ENCODE results near the gene ICAM1. TPM values are rescaled to one million over a fixed set of nuclear protein-coding genes. Genes with fewer than 3 reads are reported as not detected.

Gene ICAM1
- total and polyA plus RNA-seq, 2 of the 13 experiments (the other 11 are each of a cell fraction or from before 2014, with no cell fraction given), result 37.9 to 98.4 TPM

DNA sequence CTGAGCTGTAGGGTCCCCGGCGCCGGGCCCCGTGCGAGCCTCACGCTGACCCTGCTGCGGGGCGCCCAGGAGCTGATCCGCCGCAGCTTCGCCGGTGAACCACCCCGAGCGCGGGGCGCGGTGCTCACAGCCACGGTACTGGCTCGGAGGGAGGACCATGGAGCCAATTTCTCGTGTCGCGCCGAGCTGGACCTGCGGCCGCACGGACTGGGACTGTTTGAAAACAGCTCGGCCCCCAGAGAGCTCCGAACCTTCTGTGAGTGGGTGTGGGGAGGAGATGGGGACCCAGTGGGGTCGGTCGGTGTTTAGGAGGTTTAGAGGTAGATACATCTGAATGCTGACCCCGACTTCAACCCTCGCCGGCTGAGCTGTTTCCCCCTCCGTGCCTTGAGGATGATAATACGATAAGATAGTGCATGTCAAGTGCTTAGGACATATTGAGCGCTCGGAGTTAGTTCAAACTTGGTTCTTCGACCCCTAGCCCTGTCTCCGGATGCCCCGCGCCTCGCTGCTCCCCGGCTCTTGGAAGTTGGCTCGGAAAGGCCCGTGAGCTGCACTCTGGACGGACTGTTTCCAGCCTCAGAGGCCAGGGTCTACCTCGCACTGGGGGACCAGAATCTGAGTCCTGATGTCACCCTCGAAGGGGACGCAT lies 20.8 kb downstream of the ICAM1 start:
- in situ Hi-C loops (cut with HindIII; ENCODE audit: extremely low pct_ligation_motif_present, low pct_unique_long_range_greater_than_20kb), result no loop called here
- H3K27me3 ChIP-seq (ENCODE audit: control insufficient read depth in 1 of 2, insufficient read depth in 2 of 2, low read length in 2 of 2), result peaks cover 0 to 20% of the 10 kb centered on the region in 2 experiments; a peak in 3 of 5 replicates
- no TSS peak for BruUV-seq (replicated peaks)
- ChIA-PET CTCF (ENCODE audit: low intra/inter-chr PET ratio, low total read pairs) (no interaction called here), POLR2A (interaction anchor here (0.6 to 7.3 kb wide), 7 partner anchors 11 to 97 kb away, joined by 3 to 149 read pairs (median 4); partner anchors contain the start of genes ICAM1, RAVER1 and TYK2)
- FAIRE-seq (no peak), ATAC-seq (peak; percentile 1), DNase-seq (ENCODE audit: low spot score) (no peak)
- intact Hi-C loops (cut with micrococcal nuclease; ENCODE audit: unreplicated experiment), result loop anchor here (2.0 kb wide), 1 partner anchor 41 kb away; the partner anchor contains the start of gene RAVER1
- no peaks in the 10 kb centered on the region for H3K79me2 ChIP-seq (ENCODE audit: insufficient read depth, low read length)
- no peaks in the 10 kb centered on the region for H4K20me1 ChIP-seq (ENCODE audit: insufficient read depth, low read length)
- peak overlapping the region; percentile 52 to 79 (median 62) for H3K4me3 ChIP-seq (replicated peaks in 1 of 3; ENCODE audit: insufficient read depth in 1 of 3, low read depth in 2 of 3, low read length in 3 of 3)
- peaks cover 70% of the 10 kb centered on the region for H3K4me1 ChIP-seq (ENCODE audit: insufficient read depth, low read length)
- H3K9me3 ChIP-seq (ENCODE audit: low read length), result no peaks in the 10 kb centered on the region
- no peak overlapping the region for H2AFZ ChIP-seq (ENCODE audit: low read length)
- H3K4me2 ChIP-seq (ENCODE audit: low read depth, low read length), result peak overlapping the region; percentile 97
- WGBS (ENCODE audit: low lambda C conversion rate), result 0% methylated on average over 3 of the region's 49 CpGs
- peak overlapping the region; percentile 31; the same call in 1 of the 2 replicates for H3K9ac ChIP-seq (ENCODE audit: insufficient read depth, low read depth, low read length)
- H3K36me3 ChIP-seq (replicated peaks in 1 of 2; ENCODE audit: control insufficient read depth in 1 of 2, insufficient read depth in 2 of 2, low read length in 2 of 2), result no peaks in the 10 kb centered on the region
- H3K27ac ChIP-seq (ENCODE audit: extremely low read length, insufficient read depth, low read length), result no peak overlapping the region
- TF ChIP-seq ZNF431 (CRISPR knock-in tag; IDR thresholded peaks at IDR 0.05; ENCODE audit: borderline replicate concordance, low read depth) (no peak), ZNF274 (CRISPR knock-in tag; IDR thresholded peaks at IDR 0.05) (peak; percentile 5; the same call in 1 of the 2 replicates), ZNF205 (CRISPR knock-in tag; IDR thresholded peaks at IDR 0.05) (peak; percentile 99), ZNF598 (CRISPR knock-in tag; IDR thresholded peaks at IDR 0.05; ENCODE audit: borderline replicate concordance) (0 out of 2 replicates have a peak, but pooled peaks have one; percentile 24), ZMYM2 (CRISPR knock-in tag; IDR thresholded peaks at IDR 0.05) (0 out of 2 replicates have a peak, but pooled peaks have one; percentile 18), BCL6 (CRISPR knock-in tag; IDR thresholded peaks at IDR 0.05) (no peak), SIN3A (IDR thresholded peaks at IDR 0.05; ENCODE audit: borderline replicate concordance, low read depth, low read length) (0 out of 2 replicates have a peak, but pooled peaks have one; percentile 20), ZNF136 (CRISPR knock-in tag; IDR thresholded peaks at IDR 0.05; ENCODE audit: low read depth) (0 out of 2 replicates have a peak, but pooled peaks have one; percentile 12), PHF5A (CRISPR knock-in tag; IDR thresholded peaks at IDR 0.05; ENCODE audit: low read depth, unreplicated experiment) (no peak), RARA (CRISPR knock-in tag; IDR thresholded peaks at IDR 0.05) (0 out of 2 replicates have a peak, but pooled peaks have one; percentile 7), ARNTL (CRISPR knock-in tag; IDR thresholded peaks at IDR 0.05) (0 out of 2 replicates have a peak, but pooled peaks have one; percentile 17), ZNF605 (CRISPR knock-in tag; IDR thresholded peaks at IDR 0.05) (peak; percentile 67), TARDBP (CRISPR knock-in tag; IDR thresholded peaks at IDR 0.05) (peak; percentile 35; the same call in 1 of the 2 replicates), HOXA5 (CRISPR knock-in tag; IDR thresholded peaks at IDR 0.05) (no peak), ZNF160 (CRISPR knock-in tag; IDR thresholded peaks at IDR 0.05) (peak; percentile 32; the same call in 1 of the 2 replicates), NONO (IDR thresholded peaks at IDR 0.05) (no peak), NONO (CRISPR knock-in tag; conservative IDR thresholded peaks at IDR 0.05) (0 out of 2 replicates have a peak, but pooled peaks have one; percentile 26), NFKB2 (CRISPR knock-in tag; IDR thresholded peaks at IDR 0.05; ENCODE audit: borderline replicate concordance) (0 out of 2 replicates have a peak, but pooled peaks have one; percentile 7), SP4 (CRISPR knock-in tag; IDR thresholded peaks at IDR 0.05) (0 out of 2 replicates have a peak, but pooled peaks have one; percentile 76), ZC3H13 (CRISPR knock-in tag; IDR thresholded peaks at IDR 0.05) (peak; percentile 55; the same call in 1 of the 2 replicates), KAT7 (CRISPR knock-in tag; IDR thresholded peaks at IDR 0.05; ENCODE audit: borderline replicate concordance) (0 out of 2 replicates have a peak, but pooled peaks have one; percentile 1)
- TF ChIP-seq, protein P1, sequence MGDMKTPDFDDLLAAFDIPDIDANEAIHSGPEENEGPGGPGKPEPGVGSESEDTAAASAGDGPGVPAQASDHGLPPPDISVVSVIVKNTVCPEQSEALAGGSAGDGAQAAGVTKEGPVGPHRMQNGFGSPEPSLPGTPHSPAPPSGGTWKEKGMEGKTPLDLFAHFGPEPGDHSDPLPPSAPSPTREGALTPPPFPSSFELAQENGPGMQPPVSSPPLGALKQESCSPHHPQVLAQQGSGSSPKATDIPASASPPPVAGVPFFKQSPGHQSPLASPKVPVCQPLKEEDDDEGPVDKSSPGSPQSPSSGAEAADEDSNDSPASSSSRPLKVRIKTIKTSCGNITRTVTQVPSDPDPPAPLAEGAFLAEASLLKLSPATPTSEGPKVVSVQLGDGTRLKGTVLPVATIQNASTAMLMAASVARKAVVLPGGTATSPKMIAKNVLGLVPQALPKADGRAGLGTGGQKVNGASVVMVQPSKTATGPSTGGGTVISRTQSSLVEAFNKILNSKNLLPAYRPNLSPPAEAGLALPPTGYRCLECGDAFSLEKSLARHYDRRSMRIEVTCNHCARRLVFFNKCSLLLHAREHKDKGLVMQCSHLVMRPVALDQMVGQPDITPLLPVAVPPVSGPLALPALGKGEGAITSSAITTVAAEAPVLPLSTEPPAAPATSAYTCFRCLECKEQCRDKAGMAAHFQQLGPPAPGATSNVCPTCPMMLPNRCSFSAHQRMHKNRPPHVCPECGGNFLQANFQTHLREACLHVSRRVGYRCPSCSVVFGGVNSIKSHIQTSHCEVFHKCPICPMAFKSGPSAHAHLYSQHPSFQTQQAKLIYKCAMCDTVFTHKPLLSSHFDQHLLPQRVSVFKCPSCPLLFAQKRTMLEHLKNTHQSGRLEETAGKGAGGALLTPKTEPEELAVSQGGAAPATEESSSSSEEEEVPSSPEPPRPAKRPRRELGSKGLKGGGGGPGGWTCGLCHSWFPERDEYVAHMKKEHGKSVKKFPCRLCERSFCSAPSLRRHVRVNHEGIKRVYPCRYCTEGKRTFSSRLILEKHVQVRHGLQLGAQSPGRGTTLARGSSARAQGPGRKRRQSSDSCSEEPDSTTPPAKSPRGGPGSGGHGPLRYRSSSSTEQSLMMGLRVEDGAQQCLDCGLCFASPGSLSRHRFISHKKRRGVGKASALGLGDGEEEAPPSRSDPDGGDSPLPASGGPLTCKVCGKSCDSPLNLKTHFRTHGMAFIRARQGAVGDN (CRISPR knock-in tag; IDR thresholded peaks at IDR 0.05), result peak; percentile 37; the same call in 1 of the 2 replicates

Measured in HepG2 (cell line).